CD14-positive monocyte (primary cell): ENCODE results near the gene MSI2. TPM values are rescaled to one million over a fixed set of nuclear protein-coding genes. Genes with fewer than 3 reads are reported as not detected.

ENCODE experiments used
- DNase-seq, 3 donors: peaks; one replicate each; pipeline ENCODE4 v3.0.0-alpha.2; 2011 to 2022
- H2AFZ ChIP-seq: 2 replicates; pipeline ENCODE4 v1.6.0; 2012; ENCODE audit warnings: mild to moderate bottlenecking, low read depth, low read length, inconsistent platforms; ENCODE audit not compliant: insufficient read depth, poor library complexity, severe bottlenecking
- H3K27ac ChIP-seq, 2 donors: 1 replicate in 1 of 2; 2 replicates in 1 of 2; pipeline ENCODE4 v1.5.1; 2012 to 2013; ENCODE audit warnings: low read length in 2 of 2, control low read depth in 1 of 2, inconsistent platforms in 1 of 2, low read depth in 1 of 2, mild to moderate bottlenecking in 1 of 2
- H3K27me3 ChIP-seq, 2 donors: one replicate each; pipeline versions ENCODE4 v1.6.0 to v1.6.1; 2011 to 2013; ENCODE audit warnings: low read length in 2 of 2; ENCODE audit not compliant: control insufficient read depth in 2 of 2, insufficient read depth in 2 of 2
- H3K36me3 ChIP-seq, 2 donors: replicated peaks in 1 of 2; 1 replicate in 1 of 2; 2 replicates in 1 of 2; pipeline versions ENCODE4 v1.5.1 to v1.6.1; 2012 to 2013; ENCODE audit warnings: low read length in 2 of 2, control low read depth in 1 of 2, inconsistent platforms in 1 of 2, mild to moderate bottlenecking in 1 of 2; ENCODE audit not compliant: insufficient read depth in 2 of 2, control insufficient read depth in 1 of 2
- H3K4me1 ChIP-seq, 2 donors: 1 replicate in 1 of 2; 2 replicates in 1 of 2; pipeline versions ENCODE4 v1.5.1 to v1.6.1; 2012 to 2013; ENCODE audit warnings: low read length in 2 of 2, control low read depth in 1 of 2, inconsistent platforms in 1 of 2, mild to moderate bottlenecking in 1 of 2, moderate library complexity in 1 of 2; ENCODE audit not compliant: insufficient read depth in 2 of 2, control insufficient read depth in 1 of 2
- H3K4me2 ChIP-seq: replicated peaks from 2 replicates; pipeline ENCODE3; 2012; ENCODE audit warnings: low read length, moderate library complexity, mild to moderate bottlenecking; ENCODE audit not compliant: poor library complexity, severe bottlenecking; ENCODE audit errors: extremely low read depth
- H3K4me3 ChIP-seq, 3 experiments: fragments of 200-600 bp in 1 of 3; sonication (generic) in 1 of 3; replicated peaks in 1 of 3; 1 replicate in 2 of 3; 2 replicates in 1 of 3; pipeline ENCODE4 v1.5.1; 2011 to 2013; ENCODE audit warnings: low read length in 3 of 3, mild to moderate bottlenecking in 3 of 3, control low read depth in 2 of 3, low read depth in 2 of 3, inconsistent platforms in 1 of 3, moderate library complexity in 1 of 3
- H3K79me2 ChIP-seq: 2 replicates; pipeline ENCODE4 v1.6.0; 2012; ENCODE audit warnings: mild to moderate bottlenecking, control low read depth, inconsistent platforms, low read length, moderate library complexity; ENCODE audit not compliant: insufficient read depth
- H3K9ac ChIP-seq: 2 replicates; pipeline ENCODE4 v1.6.0; 2017; ENCODE audit warnings: low read length, mild to moderate bottlenecking; ENCODE audit not compliant: insufficient read depth, poor library complexity, severe bottlenecking
- H3K9me3 ChIP-seq, 2 donors: replicated peaks in 1 of 2; 1 replicate in 1 of 2; 2 replicates in 1 of 2; pipeline versions ENCODE4 v1.5.1 to v1.6.1; 2012 to 2013; ENCODE audit warnings: low read length in 2 of 2, control low read depth in 1 of 2; ENCODE audit not compliant: control insufficient read depth in 1 of 2, insufficient read depth in 1 of 2
- H4K20me1 ChIP-seq: 2 replicates; pipeline ENCODE4 v1.6.0; 2012; ENCODE audit warnings: mild to moderate bottlenecking, low read length, control low read depth, moderate library complexity; ENCODE audit not compliant: insufficient read depth
- H3K27ac Mint-ChIP-seq, 7 donors: one replicate each; pipeline ENCODE4 v1.8.0; 2020; ENCODE audit warnings: mild to moderate bottlenecking in 7 of 7, mixed read lengths in 7 of 7, moderate library complexity in 6 of 7, inconsistent platforms in 2 of 7
- H3K27me3 Mint-ChIP-seq, 3 donors: one replicate each; pipeline ENCODE4 v1.8.0; 2021 to 2022; ENCODE audit warnings: low read depth in 3 of 3, mild to moderate bottlenecking in 3 of 3, mixed read lengths in 3 of 3, moderate library complexity in 3 of 3, inconsistent platforms in 1 of 3
- H3K36me3 Mint-ChIP-seq, 2 donors: one replicate each; pipeline ENCODE4 v1.8.0; 2020; ENCODE audit warnings: mixed read lengths in 2 of 2, inconsistent platforms in 1 of 2, mild to moderate bottlenecking in 1 of 2
- H3K4me1 Mint-ChIP-seq: one replicate; pipeline ENCODE4 v1.8.0; 2020; ENCODE audit warnings: mild to moderate bottlenecking, mixed read lengths
- H3K4me3 Mint-ChIP-seq, 2 donors: one replicate each; pipeline ENCODE4 v1.8.0; 2020; ENCODE audit warnings: mild to moderate bottlenecking in 2 of 2, mixed read lengths in 2 of 2, moderate library complexity in 1 of 2
- H3K9me3 Mint-ChIP-seq, 7 donors: one replicate each; pipeline ENCODE4 v1.8.0; 2020 to 2022; ENCODE audit warnings: mixed read lengths in 7 of 7, mild to moderate bottlenecking in 6 of 7, moderate library complexity in 6 of 7, inconsistent platforms in 2 of 7
- WGBS: methylation state at CpG from one replicate; pipeline ENCODE4 v1.1.5; 2013; ENCODE audit warnings: missing lambda C conversion rate; ENCODE audit not compliant: insufficient coverage; 5-methylcytosine and 5-hydroxymethylcytosine counted together
- intact Hi-C, 2 donors: fragments of 100-400 bp; cut with micrococcal nuclease; formaldehyde crosslinking; loops; one replicate each; pipeline versions ENCODE4 v1.15.0 to v1.15.1; 2023
- polyA plus RNA-seq, 3 donors: library from polyadenylated mRNA; depleted of rRNA in 1 of 3; unstranded in 2 of 3; stranded (reverse) in 1 of 3; fragments of 300-500 nt in 2 of 3; fragments of >200 nt in 1 of 3; fragmentation: Illumina TruSeq in 2 of 3; gene quantifications; 1 replicate in 2 of 3; 2 replicates in 1 of 3; pipeline ENCODE4 v1.2.3, GENCODE V29; 2012 to 2021
- TF ChIP-seq, protein P1 (sequence below): fragments of 200-600 bp; IDR thresholded peaks from one replicate; pipeline ENCODE4 v1.8.0; 2022; ENCODE audit warnings: antibody characterized with exemption, mild to moderate bottlenecking

Gene MSI2
- polyA plus RNA-seq, 3 donors: 0.20 to 6.6 (median 0.37) TPM

DNA sequence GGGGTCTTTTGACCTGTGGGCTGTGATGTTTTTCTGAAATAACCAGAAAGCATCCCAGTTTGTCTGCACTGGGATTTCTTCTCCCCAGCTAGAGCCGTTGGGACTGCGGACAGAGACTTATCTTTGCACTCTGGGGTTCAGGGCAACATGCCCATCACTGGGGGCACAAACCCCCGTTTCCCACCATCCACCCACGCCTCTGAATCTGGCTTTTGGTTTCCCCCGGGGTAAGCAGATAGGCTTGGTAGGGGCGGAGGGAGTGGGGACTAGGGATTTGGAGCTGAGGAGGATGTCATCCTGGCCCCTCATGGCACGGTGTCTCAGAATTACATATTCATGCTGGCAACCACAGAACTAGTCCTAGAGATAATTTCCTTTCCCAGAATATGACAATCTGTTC is 420.2 kb downstream of the MSI2 start:
- H4K20me1 ChIP-seq: no peaks in the 10 kb centered on the region
- H3K36me3 Mint-ChIP-seq: peaks cover 2 to 9% of the 10 kb centered on the region in 2 donors
- H3K4me3 Mint-ChIP-seq: no peak overlapping the region
- no peaks in the 10 kb centered on the region for H3K79me2 ChIP-seq
- 96% methylated on average over 4 of the region's 7 CpGs for WGBS
- peaks cover 10% of the 10 kb centered on the region for H3K4me1 Mint-ChIP-seq
- no peak overlapping the region for H3K27ac Mint-ChIP-seq
- no peak overlapping the region for H3K27ac ChIP-seq
- H3K27me3 ChIP-seq: no peaks in the 10 kb centered on the region
- H2AFZ ChIP-seq: no peak overlapping the region
- H3K4me3 ChIP-seq: no peak overlapping the region
- no peaks in the 10 kb centered on the region for H3K9me3 ChIP-seq
- H3K9me3 Mint-ChIP-seq: no peaks in the 10 kb centered on the region
- H3K36me3 ChIP-seq: peaks cover 2 to 6% of the 10 kb centered on the region in 2 donors
- H3K4me1 ChIP-seq: peaks cover 6 to 10% of the 10 kb centered on the region in 2 donors
- no peak for DNase-seq
- H3K9ac ChIP-seq: no peak overlapping the region
- intact Hi-C loops: loop anchor here in 1 of 2 donors (10.0 kb wide), 1 partner anchor 542 kb away; no protein-coding TSS in a partner anchor
- H3K4me2 ChIP-seq: no peak overlapping the region
- H3K27me3 Mint-ChIP-seq: no peaks in the 10 kb centered on the region
- TF ChIP-seq, protein P1, sequence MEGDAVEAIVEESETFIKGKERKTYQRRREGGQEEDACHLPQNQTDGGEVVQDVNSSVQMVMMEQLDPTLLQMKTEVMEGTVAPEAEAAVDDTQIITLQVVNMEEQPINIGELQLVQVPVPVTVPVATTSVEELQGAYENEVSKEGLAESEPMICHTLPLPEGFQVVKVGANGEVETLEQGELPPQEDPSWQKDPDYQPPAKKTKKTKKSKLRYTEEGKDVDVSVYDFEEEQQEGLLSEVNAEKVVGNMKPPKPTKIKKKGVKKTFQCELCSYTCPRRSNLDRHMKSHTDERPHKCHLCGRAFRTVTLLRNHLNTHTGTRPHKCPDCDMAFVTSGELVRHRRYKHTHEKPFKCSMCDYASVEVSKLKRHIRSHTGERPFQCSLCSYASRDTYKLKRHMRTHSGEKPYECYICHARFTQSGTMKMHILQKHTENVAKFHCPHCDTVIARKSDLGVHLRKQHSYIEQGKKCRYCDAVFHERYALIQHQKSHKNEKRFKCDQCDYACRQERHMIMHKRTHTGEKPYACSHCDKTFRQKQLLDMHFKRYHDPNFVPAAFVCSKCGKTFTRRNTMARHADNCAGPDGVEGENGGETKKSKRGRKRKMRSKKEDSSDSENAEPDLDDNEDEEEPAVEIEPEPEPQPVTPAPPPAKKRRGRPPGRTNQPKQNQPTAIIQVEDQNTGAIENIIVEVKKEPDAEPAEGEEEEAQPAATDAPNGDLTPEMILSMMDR: no peak

DNA sequence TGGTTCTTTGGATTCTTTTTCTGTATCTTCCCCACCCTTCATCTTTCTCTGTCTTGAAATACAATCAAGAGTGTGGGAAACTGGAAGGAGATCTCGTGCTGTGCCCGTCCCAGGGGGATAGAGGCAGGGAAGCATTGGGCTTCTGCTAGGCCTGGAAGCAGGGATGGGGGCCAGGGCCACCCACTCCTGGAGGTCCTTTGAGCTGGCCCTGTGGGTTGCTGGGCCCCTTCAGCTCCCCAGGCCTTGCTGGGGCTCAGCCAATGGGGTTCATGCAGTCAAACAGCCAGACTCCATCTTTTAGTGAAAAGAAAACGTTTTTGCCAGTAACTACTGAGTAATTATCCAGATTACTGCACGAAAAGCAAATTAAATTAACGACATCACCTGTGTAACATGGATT is 421.0 kb downstream of the MSI2 start:
- intact Hi-C loops: loop anchor here in 1 of 2 donors (10.0 kb wide), 1 partner anchor 542 kb away; no protein-coding TSS in a partner anchor
- Histone ChIP-seq H3K36me3 (peaks cover 2 to 6% of the 10 kb centered on the region in 2 donors), H3K4me2 (no peak overlapping the region), H3K27me3 (no peaks in the 10 kb centered on the region), H3K79me2 (no peaks in the 10 kb centered on the region), H3K9ac (no peak overlapping the region), H3K4me1 (peaks cover 1 to 3% of the 10 kb centered on the region in 2 donors), H3K27ac (no peak overlapping the region), H3K4me3 (no peak overlapping the region), H3K9me3 (no peaks in the 10 kb centered on the region), H4K20me1 (no peaks in the 10 kb centered on the region), H2AFZ (no peak overlapping the region)
- no peaks in the 10 kb centered on the region for H3K9me3 Mint-ChIP-seq
- 100% methylated on average over 2 of the region's 5 CpGs for WGBS
- H3K27ac Mint-ChIP-seq: peak overlapping the region in 1 of 7 donors; percentile 3
- H3K4me3 Mint-ChIP-seq: no peak overlapping the region
- peaks cover 3% of the 10 kb centered on the region for H3K4me1 Mint-ChIP-seq
- peaks cover 2 to 9% of the 10 kb centered on the region in 2 donors for H3K36me3 Mint-ChIP-seq
- no peak for DNase-seq
- TF ChIP-seq, protein P1: no peak
- no peaks in the 10 kb centered on the region for H3K27me3 Mint-ChIP-seq
